GM19099 (cell line): ENCODE data around the gene CCDC93.

Source experiments
- POLR2A ChIP-seq: IDR thresholded peaks from 3 replicates; pipeline ENCODE4 v1.6.1; 2011; ENCODE audit warnings: low read depth; ENCODE audit not compliant: insufficient read length; ENCODE audit errors: extremely low read depth

CCDC93 gene

DNA sequence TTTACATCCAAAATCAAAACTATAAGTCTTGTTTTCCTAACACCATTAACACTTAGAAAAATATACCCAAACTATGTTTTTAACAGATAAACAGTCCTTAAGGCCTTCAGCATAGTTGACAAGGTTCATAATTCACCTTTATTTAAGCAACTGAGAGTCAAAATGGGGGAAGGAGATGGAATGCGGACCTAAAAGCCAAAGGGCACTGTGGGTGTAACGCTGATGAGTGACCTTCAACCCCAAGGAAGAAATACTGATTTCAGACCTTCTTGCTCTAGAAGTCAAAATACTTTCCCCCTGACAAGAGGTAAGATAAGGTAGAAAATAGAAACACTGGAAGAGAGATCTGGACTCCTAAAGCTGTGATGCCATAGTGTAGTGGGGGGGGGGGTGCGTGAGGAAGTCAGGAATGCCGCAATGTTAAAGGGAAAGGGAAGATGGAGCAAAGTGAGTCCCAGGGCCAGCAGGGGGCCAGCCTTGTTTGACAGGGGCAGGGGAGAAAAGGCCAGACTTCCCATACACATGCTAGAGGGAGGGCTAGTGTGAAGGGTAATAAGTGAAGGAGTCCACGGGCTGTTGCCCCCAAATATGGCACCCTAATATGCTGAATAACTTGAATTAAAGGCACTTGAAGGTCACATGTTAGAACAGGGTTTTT is 31.4 kb downstream of the CCDC93 start:
- no peak for TF ChIP-seq POLR2A

DNA sequence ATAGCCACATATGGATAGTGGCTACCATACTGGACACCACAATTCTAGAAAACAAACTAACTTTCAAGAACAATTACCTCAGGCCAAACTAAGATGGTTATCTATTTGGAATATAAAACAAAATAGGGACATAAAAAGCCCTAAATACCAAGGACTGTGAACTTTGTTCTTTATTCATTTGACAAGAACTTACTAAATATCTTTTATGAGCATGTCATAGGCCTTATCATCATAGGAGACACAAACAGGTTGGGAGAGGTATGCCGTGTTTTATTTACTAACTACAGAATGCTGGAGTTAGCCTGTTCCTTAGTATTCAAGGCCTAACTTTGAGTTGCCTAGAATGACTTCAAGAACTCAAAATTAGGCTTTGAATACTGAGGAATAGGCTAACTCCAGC is 32.1 kb downstream of the CCDC93 start:
- no peak for TF ChIP-seq POLR2A

DNA sequence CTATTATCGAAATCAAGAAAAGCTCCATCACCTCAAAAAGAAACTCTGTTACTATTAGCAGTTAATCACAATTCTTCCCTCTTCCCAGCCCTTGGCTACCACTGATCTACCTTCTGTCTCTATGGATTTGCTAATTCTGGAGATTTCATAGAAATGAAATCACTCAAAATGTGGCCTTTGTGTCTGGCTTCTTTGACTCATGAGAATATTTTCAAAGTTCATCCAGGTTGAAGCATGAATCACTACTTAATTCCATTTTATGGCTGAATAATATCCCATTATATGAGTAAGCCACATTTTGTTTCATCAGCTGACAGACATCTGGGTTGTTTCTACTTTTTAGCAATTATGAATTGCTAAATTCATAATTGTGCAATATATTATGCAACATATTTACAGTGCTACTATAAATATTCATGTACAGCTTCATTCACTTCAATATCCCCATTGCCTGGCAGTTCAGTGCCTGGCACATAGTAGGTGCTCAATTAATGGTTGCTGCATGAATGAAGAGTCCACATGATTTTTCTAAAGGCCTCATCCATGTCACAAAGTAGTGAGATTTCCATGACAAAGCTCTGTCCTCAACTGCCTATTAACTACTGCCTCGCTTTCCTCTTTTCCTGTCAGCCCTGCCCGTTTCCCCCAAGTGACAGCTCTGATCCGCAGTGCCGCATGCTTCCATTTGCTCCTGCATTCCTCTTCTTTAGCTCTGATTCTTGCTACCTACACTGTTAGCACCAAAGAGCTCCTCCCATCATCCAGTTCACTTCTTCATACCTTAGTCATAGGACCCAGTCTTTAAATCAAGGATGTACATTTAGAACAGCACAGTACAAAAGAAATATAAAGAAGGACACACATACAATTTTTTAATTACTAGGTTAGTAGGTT is 32.8 kb downstream of the CCDC93 start:
- no peak for TF ChIP-seq POLR2A

DNA sequence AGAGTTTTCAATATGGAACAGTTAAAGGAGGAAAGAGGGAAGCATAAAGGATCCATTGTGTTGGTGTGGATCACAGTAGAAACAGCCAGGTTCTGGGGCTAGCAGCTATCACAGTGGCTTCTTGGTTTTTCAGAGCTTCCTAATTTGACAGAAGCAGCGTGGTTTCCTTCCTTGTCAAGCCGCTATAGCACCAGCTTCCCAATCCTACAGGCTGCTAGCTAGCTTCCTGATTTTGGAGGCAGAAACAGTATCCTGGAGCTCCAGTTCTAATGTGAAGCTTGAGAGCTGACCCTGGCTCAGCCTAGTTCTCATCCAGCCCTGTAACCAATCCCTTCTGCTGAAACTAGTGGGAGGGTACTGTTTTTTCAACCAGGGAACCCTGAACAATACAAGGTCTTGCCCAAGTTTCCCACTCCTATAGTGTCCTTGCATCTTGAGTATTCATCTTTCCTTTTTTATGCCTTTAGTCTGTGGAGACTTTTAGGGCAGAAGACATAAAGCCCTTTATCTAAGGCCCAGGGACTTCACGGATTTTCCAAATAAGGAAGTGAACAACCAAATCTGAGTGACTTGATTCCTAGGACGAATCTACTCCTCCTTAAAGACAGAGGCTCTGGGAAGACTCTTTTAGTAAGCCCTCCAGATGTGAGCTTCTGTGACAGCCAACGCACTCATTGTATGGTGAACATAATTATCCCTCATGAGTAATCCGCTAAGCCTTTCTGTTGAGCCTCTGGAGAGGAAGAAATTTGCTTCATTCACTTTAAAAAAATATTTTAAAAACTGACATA is 33.8 kb downstream of the CCDC93 start:
- TF ChIP-seq POLR2A = no peak

DNA sequence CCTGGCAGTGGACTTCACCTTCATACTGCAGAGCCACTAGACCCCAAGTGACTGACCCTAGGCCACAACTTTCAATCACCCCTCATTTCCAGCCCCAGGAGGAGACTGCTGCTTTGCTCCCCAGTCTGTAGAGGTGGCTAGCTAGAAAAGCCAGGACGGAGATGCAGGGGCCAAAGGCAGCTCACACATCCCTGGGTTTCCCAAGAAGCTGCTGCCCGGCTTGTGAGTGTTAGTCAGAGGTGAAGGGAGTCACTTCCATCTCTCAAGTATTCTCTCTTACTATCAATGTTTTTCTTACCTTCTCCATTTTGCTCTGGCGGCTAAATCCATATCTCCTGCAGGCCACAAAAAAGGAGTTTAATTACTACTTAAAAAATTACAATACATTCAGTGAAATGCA is 36.2 kb downstream of the CCDC93 start:
- TF ChIP-seq POLR2A = no peak

DNA sequence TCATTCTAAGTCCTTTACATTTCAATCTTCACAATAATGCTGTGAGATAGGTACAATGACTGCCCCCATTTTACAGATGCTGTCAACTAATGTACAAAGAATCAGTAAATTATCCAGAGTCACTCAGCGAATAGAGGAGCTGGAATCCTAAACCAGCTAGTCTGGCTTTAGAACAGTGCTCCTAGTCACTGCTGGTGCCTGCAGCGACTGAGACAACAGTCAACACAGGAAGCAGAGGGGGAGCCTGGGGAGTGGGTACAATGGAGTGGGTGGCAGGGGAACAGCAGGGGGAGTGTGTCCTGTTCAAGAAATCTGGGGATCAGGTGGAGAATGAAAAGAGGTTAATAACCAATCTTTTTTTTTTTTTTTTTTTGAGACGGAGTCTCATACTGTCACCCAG is 37.3 kb downstream of the CCDC93 start:
- TF ChIP-seq POLR2A = no peak

DNA sequence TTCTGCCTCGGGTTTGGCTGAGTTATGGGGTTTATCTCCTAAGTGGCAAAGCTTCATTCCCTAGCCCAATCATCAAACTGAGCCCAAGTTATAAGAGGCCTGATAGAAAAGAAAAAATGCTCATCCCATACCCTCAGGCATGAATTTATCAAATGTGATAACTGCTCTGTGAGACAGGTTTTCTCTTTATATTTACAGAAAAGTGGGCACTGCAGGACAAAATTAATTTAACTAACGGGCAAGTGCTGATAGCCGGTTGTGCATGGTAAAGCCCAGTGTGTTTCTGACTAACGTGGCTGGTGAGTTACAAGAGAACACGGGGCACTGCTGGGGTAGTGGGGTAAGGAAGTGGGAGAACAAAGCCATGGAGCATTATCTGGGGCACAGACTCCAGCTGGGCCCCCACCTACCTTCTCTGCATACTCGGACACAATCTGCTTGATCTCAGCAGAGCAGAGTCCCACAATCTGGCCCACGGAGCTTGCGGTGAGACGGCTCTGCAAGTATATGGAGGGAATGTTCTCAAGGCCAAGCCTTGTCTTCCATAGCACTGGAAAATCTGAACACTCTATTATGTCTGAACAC is 40.3 kb downstream of the CCDC93 start:
- TF ChIP-seq POLR2A = no peak

DNA sequence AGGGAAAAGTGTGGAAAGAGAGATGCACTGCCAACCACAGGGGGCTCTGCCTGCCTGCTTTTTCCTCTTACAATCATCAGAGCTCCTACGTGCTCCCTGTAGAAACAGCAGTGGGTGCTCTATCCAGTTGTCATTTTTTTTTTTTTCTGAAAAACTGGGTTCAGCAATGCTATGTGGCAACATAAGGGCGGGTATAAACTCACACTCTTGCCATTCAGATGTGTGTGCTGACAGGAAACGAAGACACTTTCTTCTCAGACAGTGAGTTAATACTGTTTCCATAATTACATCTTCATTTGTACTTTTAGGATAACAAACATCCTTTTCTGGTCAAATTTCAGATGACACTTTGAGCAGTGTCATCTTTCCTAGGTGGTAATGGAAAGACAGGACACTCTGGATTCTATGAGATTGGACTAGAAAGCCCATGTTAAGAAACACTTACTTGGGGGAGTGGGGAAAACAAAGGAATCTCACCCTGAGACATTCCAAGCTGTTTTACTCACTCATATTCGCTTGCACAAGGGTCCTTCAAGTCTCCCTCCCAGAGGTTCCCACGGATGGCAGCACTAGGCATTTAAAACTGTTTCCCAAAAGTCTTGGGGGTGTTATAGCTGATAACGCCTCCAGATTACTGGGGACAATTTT is 41.3 kb downstream of the CCDC93 start:
- no peak for TF ChIP-seq POLR2A

DNA sequence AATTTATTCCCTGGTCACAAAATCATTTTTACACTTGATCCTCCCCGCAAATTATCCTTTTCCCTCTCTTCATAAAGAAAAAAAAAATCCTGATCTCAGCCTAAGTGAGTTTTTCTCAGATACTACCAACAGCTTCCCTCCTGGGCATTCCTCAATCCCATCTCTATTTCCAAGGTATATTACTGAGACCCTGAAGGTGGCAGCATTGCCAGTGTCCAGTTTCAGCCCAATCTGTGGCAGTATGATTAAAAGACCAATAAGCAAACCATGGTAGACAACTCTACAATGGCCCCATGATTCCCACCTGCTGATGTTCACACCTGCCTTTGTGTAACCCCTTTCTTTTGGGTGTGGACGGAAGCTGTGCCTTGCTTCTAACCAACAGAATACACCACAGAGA is 45.1 kb downstream of the CCDC93 start:
- TF ChIP-seq POLR2A = no peak

DNA sequence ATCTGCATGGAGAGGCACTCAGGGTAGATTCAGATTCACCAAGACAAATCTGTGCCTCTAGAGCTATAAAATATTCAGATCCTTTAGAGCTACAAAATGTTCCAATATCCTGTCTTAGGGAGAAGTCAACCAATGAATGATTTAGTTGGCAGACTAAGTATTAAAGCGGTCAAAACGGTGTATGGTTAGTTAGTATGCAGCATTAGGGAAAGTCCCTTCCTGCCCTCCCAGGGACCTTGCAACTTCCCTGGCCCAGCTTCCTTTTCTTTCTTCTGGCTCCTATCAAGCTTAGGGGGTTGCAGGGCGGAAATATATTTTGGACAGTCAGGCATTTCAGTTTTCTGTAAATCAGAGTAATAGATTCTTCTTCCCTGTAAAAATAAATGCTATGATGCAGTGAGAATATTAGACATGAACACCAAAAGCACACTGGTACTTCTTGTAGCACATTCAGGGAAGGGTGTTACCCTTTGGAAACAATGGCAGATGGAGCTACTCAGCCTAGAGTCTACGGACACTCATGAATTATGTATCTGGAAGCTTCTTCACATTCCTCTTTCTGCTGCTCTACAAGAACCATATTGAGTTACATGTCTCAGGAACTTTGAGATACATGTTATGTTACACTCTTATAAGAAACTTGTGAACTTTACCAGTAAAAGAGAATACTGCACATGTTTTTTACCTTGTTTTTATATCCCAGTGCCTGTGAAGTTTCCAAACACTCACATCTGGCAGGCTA is 45.7 kb downstream of the CCDC93 start:
- no peak for TF ChIP-seq POLR2A

DNA sequence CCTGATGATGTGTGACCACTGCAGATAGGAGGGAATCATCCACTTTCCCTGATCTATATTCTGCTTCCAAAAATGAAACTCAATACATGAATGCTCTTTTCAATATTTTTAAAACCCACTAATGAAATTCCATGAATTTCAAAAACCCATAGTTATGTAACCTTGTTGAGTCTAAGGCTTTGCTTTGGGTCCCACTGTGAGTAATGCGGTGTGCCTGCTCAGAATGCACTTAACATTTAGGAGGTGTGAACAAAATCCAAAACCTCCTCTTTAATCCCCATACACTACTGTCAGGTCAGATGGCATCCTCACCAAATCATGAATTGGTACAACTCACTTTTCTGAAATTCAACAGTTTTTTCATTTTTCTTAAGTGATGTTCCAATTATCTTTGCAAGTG is 50.4 kb downstream of the CCDC93 start:
- TF ChIP-seq POLR2A = no peak

DNA sequence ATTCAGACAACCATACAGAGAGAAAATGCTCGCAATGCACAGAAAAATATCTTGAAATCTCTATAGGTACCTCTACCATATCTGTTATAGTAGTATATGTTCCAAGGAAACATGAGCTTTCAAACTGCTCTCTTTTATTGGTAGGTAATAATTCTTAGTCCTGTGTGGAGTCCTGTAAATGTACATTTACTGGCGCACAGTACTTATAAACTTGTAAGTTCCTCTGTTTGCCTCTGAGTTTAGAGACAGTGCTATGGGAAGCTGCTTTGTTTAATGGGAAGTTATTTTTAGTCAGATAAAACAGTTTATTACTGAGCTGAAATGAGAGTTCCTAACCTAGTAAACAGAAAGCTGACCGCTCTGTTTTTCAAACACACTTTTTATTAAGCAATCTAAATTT is 52.7 kb downstream of the CCDC93 start:
- TF ChIP-seq POLR2A = no peak

DNA sequence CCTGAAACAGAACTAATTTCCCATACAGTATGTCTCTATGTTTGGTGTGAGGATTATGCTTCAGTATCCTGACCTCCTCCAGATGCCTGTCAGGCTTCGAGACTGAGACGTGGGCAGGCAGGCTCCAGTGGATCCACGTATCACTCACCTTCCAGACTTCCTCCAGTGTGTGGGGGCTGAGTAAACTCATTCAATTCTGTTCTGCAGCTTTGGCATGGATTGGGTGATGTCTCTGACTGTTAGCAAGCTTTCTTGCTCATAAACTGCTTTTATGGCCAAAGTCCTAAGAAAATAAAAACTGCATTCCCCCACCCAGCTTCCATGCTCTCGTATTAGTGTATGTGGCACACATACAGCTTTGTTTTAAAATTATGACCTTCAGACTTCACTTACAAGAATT is 53.6 kb downstream of the CCDC93 start:
- no peak for TF ChIP-seq POLR2A

DNA sequence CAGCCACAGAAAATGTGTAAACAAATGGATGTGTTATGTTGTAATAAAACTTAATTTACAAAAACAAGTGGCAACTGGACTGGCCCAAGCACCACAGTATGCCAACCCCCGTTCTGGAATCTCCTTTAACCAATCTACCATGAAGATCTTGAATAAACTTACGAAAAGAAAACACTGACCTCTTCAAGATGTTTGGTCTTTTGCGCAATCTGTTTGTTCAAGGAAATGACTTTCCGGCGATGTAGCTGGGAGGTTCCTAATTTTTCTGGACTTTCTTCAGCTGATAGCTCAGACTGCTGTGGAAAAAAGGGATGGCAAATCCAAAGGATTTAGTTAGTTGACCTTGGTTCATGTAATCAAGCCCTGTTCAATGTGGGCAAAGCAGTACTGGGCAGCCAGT is 55.7 kb downstream of the CCDC93 start:
- no peak for TF ChIP-seq POLR2A
